TTC549 (cell line): ENCODE results near the gene PTPRD.
"Not testable (repeated sequence)": the region's sequence is repeated elsewhere in the genome, so short reads cannot be mapped to it uniquely, and the experiment has no call there.

Source experiments
- FAIRE-seq: peaks from 2 replicates; lab custom pipeline; 2012; peaks lifted over from hg19 to GRCh38; lab: Jason Lieb, UNC

The PTPRD gene

DNA sequence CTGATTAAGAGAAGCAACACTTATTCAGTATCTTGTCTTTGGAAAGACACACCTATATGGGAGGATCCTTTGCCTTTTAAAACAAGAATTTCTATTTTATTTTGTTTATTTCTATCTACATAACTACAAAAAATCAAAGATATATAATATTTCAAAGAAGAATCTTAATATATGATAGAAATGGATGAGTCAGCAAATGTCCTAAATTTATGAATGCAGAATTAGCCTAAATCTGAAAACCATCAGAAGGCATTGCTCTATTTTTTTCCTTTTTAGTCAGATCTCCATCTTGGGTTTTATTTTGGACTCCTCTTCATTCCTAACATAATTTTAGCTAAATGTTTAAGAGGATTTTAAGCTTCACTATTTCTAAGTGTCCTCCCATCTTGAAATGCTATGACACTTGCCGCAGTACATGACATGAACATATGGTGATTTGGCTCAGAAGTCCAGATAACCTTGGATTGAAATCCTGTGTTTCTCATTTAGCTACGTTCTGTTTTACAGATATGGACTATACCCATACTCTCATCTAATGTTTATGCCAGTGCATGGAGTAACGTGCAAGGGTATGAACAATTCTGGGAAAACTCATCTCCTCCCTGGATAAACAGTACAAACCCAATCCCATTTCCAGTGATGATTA is 1490.4 kb downstream of the PTPRD start:
- no peak for FAIRE-seq

DNA sequence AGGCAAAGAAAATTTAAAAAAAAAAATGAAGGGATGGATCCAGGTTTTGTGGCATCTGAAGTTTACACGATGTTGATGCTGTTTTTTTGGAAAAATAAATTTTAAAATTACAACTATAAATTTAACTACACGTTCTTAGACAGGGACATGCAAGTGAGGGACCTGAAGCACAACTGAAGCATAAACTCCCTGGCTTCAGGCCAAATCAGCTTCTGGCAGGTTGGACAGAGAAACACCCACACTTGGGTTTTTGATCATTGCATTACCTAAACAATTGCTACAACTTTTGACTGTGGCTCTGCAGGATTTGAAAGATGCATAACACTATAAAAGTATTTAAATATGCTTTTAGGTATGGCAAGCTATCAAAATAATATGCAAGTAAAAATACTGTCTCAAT is 1494.9 kb downstream of the PTPRD start:
- FAIRE-seq, result no peak

DNA sequence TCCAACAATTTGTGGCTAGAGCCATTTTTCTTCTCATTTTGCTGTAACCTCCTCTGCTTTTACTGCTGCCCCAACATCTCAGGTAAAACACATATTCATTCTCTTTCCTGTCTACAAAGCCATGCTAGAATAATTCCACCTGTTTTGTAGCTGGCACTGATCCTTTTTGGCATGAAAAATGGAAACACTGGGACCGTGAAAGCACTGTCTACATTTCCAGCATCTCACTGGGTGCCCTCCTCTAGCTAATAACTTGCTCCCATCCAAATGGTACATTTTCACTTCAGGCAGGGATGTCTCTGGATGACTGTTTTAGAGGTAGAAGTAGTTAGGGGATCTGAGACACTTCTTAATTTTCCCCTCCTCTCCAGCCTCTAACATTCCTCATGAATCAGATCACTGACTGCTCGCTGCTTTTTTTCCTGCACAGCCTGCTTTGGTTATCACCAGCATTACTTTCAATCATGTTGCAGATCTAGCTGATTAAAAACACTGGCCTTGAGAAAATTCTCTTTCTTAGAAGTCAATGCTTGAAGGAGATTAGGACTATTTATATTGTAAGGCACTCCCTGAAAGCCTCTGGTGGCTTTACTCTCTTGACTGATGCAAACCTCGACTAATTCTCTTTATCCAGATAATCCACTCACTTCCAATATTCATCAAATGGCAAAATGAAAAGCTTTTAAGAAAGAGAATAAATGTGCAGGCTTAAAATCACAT is 1500.6 kb downstream of the PTPRD start:
- no peak for FAIRE-seq

DNA sequence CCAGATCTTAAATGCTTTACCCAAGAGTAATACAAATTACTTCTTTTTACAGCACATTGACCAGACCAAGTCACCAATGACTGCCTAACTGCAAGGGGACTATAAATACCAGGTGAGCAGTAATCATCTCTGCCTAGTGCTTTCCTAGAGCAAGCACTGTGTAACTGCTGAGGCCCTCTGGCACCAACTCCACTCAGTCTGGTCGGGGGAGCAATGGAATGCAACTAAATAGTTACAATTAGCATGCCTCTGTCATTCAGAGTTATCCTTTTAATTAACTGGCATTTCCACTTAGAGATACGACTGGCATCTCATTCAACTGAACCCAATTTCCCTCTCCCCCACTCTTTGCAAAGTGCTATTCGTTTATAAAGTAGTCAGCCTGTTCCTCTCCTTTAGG is 1504.2 kb downstream of the PTPRD start:
- no peak for FAIRE-seq

DNA sequence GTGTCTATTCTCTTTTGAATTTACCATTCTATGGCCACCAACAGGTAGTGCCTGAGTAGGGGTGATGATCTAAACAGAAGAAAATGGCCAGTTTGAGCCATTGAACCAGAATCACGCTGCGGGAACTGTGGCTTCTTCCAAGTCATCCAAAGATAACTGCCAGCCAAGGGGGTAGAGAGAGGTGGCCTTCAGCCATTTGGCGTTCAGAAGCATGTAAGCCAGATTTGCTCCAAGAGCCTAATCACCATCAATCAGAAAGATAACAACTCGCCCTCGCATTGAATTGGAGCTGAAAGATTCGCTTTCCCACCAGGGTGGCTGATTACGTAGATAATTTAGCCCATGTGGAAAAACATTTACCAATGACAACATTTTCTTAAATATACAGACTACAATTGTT is 1510.5 kb downstream of the PTPRD start:
- FAIRE-seq, result no peak

DNA sequence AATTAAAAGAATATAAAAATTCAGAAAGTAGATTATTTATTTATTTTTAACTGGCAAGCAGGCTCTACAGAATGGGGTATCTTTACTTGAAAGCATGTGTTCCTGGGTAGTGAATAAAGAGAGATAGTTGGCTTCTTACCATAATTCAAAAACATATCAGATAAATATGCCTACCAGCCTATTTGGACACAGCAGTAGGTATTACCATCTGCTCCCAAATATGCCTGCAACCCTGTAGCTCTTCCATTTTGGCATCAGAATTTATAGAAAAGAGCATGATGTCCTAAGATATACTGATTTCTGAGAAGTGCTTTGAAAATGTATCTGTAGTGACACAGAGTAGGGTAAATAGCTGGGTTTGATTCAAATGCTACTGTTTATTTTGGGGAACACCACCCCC is 1512.7 kb downstream of the PTPRD start:
- FAIRE-seq, result no peak

DNA sequence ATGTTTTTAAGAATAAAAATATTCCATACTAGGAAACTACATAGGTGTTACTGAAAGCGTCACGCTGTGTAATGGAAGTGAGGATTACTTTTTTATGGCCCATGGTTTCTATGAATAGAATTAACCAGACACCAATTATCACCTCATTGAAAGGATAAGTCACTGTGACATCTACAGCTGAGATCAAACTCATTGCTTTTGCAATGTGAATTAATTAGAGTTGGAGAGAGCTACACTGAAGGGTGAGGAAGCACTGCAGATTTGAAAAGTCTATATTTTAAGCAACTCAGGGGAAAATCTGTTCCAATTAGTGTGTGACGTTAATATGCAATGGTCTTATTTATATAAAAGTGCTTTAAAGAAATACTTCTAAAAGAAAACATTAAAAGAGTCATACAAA is 1513.2 kb downstream of the PTPRD start:
- no peak for FAIRE-seq

DNA sequence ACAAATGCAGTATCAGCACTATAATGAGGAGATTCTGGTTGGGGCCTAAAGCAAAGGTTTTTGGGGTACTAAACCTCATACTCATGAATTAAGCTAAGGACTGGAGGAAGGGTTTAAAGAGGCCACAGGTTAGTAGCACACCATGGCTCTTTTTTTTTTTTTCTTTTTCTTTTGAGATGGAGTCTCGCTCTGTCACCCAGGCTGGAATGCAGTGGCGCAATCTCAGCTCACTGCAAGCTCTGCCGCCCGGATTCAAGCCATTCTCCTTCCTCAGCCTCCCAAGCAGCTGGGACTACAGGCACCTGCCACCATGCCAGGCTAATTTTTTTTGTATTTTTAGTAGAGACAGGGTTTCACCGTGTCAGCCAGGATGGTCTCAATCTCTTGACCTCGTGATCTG is 1515.5 kb downstream of the PTPRD start:
- not testable (repeated sequence) for FAIRE-seq

DNA sequence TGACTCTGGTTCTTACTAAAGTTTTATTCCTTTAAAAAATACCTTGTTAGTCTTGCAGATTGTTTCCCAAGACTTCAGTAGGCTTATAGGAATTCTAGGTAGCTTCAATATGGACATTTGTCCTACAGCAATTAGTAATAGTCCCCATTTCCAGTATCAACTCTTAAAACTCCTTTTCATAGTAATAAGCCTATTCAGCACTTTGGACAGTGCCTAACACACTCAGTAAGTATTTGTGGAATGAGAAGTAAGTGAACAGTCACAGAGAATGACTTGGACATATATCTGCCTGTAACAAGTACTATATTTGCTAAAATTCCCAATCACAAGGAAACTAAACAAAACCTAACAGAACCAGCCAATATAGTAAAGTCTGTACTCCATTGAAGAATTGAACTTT is 1521.4 kb downstream of the PTPRD start:
- FAIRE-seq, result no peak

DNA sequence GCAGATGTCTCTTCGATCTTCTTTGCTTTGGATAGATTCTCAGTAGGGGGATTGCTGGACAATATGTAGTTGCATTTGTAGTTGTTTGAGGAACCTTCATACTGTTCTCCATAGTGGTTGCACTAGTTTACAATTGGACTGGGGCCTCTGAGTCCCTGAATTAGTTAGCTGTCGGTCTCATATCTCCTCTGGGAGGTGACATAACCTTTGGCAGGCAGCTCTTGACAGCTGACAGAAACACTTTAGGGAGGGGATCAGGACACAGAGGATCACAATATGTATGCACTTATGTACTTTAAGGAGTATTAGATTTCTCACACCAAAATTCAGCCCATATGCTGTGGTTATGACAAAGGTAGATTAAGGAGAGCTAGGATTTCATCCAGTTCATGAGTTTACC is 1533.3 kb downstream of the PTPRD start:
- FAIRE-seq, result no peak

DNA sequence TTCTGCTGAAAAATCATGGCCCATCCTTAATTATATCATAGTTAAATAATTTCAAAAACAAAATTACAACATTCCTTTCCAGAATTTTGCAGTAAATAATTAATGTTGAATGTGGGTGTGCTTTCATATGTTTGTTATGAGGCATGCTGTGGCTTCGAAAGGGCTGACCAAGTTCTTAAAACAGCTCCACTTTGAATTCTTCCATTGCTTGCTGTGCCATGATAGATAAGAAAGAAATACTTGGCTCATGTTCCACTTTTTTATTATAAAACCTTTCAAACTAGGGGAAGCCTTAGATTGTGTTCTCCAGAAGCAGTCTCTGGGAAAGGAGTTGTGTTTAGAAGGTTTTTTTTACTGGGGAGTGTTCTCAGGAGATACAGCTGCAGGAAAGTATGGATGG is 1534.5 kb downstream of the PTPRD start:
- no peak for FAIRE-seq

DNA sequence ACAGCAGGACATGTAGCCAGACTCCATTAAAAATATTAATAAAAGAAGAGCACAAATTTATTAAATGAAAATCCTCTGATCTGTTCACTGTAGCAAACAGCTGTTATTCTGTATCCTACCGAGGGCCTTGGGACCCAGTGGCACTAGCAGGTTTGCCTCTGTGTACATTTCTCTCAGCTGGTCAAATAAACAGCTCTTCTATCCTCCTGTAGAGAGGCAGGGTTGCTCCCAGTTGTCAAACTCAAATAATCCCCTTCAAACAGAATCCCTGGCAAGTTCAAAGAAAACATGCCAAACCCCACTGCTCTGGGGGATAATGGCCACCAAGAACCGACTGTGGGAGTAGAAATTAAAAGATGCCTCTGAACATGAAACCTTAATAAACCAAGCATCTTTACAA is 1551.2 kb downstream of the PTPRD start:
- no peak for FAIRE-seq

DNA sequence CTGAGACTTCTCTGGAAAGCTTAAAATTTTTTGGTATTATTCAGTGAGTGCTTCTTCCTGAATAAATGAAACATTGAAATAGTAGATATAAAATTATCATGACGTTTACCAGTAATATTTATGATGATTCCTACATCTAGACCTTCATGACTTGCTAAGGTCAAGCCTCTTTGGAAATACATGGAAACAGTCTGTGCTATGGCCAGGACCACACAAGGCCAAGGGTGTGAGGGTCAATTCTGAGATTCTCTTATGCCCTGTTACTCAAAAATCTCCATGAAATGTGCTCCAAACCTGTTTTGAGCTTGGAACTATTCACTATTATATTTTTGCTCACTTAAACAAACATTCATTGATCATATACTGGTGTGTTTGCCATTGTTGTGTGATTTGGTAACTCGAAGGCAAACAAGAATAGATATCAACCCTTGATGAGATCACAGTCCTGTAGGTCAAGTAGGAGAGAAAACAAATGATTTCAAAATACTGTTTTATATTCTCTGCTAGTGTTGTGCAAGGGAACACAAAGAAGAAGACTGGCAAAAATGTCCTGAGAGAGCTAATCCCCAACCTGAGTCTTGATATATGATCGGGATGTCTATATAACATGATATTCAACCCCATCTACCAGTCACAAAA is 1558.3 kb downstream of the PTPRD start:
- FAIRE-seq, result no peak

DNA sequence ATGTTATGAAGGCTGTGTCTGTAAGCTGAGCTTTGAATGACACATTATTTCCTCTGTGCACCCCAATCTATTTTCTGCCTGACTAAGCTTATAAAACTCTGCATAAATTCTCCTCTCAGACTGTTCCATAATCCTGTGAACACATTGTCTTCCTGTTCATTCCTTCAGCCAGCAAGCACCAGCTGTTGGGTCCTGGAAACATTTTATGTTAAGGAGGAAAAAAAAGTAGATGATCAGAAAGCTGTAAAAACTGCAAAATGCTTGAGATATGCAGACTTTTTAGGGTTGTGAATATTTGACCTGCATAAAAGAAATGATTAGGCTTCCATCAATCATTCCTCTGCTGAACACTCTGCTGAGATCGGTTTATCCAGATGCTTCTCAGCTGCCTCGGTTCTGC is 1567.2 kb downstream of the PTPRD start:
- FAIRE-seq, result no peak

DNA sequence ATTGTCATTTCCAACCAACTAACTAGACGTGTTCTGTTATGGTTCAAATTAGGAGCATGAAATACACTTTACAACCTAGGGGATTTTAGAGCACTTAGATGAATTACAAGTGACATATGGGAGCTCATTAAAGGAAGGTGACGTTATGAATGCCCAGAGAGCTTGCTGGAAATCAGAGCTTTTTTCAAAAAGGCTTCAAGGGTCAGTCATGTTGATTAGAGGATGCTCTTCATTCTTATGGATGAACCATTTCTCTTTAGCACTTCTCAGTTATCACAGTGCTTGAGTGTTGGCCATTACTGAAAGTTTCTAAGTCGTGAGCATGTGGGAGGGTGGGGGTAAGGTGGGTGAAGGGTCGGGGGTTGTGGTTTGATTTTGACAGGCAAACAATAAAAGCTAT is 1567.7 kb downstream of the PTPRD start:
- FAIRE-seq, result no peak

DNA sequence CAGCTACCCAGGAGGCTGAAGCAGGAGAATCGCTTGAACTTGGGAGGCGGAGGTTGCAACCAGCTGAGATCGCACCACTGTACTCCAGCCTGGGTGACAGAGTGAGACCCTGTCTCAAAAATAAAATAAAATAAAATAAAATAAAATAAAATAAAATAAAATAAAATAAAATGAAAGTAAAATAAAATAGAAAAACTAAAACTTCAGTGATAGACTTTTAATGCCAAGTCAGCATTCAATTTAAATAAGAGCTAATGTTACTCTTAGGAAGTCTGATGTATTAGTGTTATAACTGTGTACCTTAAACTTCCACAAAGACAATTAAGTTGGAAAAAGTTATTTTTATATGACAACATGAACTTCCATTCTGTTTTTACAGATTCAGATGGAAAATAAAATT is 1569.0 kb downstream of the PTPRD start:
- not testable (repeated sequence) for FAIRE-seq

DNA sequence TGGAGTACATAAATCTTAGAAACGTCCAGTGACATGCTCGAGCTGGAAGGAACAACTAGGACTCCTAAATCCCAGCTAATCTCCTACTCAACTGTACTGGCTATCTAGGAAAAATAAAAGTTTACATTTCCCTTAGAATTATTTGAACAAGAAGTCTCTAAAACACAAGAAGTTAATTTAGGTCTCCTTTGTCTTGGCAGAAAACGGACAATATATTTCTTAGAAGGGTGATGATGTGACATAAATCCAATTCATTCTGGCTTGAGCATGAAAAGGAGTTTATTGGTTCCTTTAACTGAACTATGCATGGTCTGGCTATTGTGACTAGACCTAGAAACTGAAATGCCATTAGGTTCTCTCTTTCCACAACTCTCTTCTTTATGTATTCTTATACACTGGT is 1571.0 kb downstream of the PTPRD start:
- no peak for FAIRE-seq

DNA sequence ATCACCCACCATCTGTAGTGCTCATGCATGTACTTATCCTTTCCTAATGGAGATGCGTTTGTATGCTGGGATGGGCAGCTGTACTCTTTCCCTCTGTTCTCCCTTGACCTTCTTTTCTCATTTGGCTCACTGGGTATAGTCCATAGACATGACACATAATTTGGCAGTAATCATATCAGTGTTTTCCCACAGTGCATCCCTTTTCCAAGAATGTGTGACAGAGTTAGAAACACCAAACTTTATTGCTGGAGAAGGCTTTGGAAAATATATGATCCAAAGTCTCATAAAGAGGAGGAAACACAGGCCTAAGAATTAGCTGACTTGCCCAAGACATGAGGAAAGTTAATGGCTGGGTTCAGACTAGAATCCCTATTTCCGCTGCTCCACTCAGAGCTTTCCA is 1579.8 kb downstream of the PTPRD start:
- no peak for FAIRE-seq

DNA sequence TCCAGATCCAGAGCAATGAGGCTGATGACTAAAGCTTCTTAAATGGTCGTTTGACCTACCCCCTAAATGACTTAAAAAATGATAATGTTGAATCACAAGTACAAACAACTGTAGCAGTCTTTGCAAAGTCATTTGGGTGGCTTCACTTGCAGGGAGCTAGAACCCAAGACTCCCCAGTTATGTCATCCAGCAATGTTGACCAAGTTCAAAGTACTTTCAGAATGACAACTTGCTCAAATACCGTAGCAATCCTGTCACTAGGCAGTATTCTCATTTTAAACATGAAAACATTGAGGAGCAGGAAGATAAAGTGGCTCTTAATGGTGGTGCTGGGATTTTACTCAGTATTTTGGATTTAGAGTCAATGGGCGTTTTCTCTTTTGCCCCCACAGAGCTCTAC is 1596.2 kb downstream of the PTPRD start:
- no peak for FAIRE-seq

DNA sequence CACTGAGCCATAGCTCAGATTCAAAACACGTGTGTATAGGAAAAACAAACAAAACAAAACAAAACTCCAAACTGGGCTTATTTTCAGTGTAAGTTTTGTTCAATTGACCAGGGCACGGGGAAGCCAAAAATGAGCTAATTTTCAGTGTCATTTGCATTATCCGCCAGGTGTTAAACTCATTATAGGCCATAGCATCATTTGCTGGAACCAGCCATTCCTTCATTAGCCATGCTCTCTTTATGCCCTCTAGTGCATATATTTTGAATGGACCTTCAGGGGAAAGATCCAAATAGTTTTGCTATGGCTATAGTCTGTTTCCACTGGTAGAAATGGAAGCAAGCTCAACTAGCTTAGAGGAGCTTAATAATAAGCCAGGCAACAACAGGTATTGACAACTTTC is 1608.0 kb downstream of the PTPRD start:
- FAIRE-seq, result no peak

DNA sequence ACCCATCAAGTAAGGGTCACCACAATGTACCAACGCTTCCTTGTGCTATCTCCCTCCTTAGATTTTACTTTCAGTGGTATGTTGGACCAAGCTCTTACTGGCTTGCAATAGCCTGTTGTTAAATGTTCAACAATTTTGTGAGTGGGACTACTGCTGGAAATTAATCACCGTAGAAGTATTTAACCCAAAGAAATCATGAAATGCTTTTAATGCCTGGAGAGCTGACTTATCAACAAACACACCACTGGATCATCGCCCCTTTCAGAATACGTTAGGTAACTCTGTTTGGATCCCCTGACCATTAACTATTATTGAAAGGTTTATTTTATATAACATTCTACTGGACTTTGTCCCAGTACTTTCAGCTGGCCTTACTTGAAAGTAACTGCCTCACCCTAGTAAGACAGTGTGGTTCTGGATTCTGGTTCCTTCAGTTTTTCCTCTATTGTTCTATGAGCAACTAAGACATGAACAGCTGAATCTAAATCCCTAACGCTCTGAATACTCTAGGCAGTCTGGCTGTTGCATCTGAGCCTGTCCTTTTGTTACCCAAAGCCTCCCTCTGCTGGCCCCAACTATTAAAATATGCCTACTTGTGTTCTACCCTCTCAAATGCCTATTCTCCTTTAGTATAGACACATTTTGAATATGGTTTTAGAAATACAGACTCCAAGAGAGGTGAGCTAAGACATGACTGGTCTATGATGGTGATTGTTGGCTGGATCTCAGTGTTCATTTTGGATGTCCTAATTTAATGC is 1609.8 kb downstream of the PTPRD start:
- no peak for FAIRE-seq

DNA sequence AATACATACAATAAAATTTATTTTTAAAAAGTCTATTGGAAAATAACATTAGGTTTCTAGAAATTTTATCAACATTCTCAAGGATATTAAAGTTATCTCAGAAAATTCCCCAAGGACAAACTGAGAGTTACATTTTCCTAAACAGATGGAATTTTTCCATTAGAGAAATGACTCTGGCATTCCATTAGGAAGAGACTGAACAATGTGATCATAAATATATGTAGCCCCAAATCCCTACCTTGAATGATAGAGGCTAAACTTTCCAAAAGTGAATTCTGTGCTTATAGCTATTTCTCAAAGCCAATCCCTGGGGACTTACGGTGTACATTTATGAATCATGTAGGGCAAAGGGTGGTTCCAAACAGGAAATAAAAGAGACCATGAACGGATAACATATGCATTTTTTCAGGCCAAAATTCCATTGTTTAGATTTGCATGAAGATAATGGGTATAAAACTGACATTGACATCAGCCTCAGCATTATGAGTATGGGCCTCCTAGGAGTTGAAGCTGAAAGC is 1632.2 kb downstream of the PTPRD start:
- FAIRE-seq, result no peak

DNA sequence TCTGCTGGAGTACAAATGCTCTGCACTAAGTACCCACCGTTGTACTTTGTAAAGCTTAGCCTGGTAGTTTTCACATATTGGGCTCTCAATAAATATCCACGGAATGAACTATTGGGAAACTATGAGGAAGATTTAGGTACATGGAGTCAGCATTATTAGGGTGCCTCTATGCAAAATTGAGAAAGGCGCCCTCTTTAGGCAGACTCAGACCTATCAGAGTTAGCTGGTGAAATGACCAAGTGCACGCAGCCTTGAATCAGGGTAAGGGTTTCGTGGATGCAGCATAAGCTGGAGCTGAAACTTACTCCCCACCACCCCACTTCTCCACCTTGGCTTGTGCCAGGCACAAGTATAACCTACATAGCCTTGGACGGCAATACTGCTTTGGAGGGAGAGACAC is 1634.5 kb downstream of the PTPRD start:
- FAIRE-seq, result no peak
